ENCODE results near the gene SYNDIG1. TPM values are rescaled to one million over a fixed set of nuclear protein-coding genes. Genes with fewer than 3 reads are reported as not detected.

SYNDIG1 gene
- total RNA-seq, 4 donors from 2014 or later = 0.45 TPM; not detected in 3

GRCh38 chr20:24533449-24533848 lies 64.0 kb downstream of the SYNDIG1 start:
- H3K4me3 ChIP-seq (ENCODE audit: low read depth, poor library complexity, severe bottlenecking) = no peak overlapping the region
- DNase-seq (ENCODE audit: low spot score in 2 of 2) = no peak
- WGBS, 2 donors = 87 to 95% methylated on average over 8 of the region's 8 CpGs
- intact Hi-C loops (cut with DNase I; ENCODE audit: low total_unique reads) = no loop called here
- TF ChIP-seq POLR2A (IDR thresholded peaks at IDR 0.05) (no peak), CTCF (IDR thresholded peaks at IDR 0.05) (no peak)

- 84 to 92% methylated on average over 9 of the region's 9 CpGs for WGBS, 2 donors
- intact Hi-C loops (cut with DNase I; ENCODE audit: low total_unique reads) = no loop called here
- DNase-seq (ENCODE audit: low spot score in 2 of 2) = no peak
- TF ChIP-seq POLR2A (IDR thresholded peaks at IDR 0.05) (no peak), CTCF (IDR thresholded peaks at IDR 0.05) (no peak)
- no peak overlapping the region for H3K4me3 ChIP-seq (ENCODE audit: low read depth, poor library complexity, severe bottlenecking)
Measured at GRCh38 chr20:24534282-24534681, 64.9 kb downstream of the SYNDIG1 start.

GRCh38 chr20:24535941-24536730 lies 66.7 kb downstream of the SYNDIG1 start:
- WGBS, 2 donors = 82 to 84% methylated on average over 14 of the region's 14 CpGs
- no peak overlapping the region for H3K4me3 ChIP-seq (ENCODE audit: low read depth, poor library complexity, severe bottlenecking)
- intact Hi-C loops (cut with DNase I; ENCODE audit: low total_unique reads) = no loop called here
- TF ChIP-seq POLR2A (IDR thresholded peaks at IDR 0.05) (no peak), CTCF (IDR thresholded peaks at IDR 0.05) (no peak)
- no peak for DNase-seq (ENCODE audit: low spot score in 2 of 2)

GRCh38 chr20:24537210-24537609 lies 67.8 kb downstream of the SYNDIG1 start:
- TF ChIP-seq POLR2A (IDR thresholded peaks at IDR 0.05) (no peak), CTCF (IDR thresholded peaks at IDR 0.05) (no peak)
- intact Hi-C loops (cut with DNase I; ENCODE audit: low total_unique reads) = no loop called here
- no peak overlapping the region for H3K4me3 ChIP-seq (ENCODE audit: low read depth, poor library complexity, severe bottlenecking)
- 92 to 93% methylated on average over 1 of the region's 1 CpG for WGBS, 2 donors
- DNase-seq (ENCODE audit: low spot score in 2 of 2) = no peak

- intact Hi-C loops (cut with DNase I; ENCODE audit: low total_unique reads) = no loop called here
- no peak for TF ChIP-seq POLR2A (IDR thresholded peaks at IDR 0.05)
- no peak for TF ChIP-seq CTCF (IDR thresholded peaks at IDR 0.05)
- WGBS, 2 donors = 71 to 77% methylated on average over 3 of the region's 3 CpGs
- no peak overlapping the region for H3K4me3 ChIP-seq (ENCODE audit: low read depth, poor library complexity, severe bottlenecking)
- no peak for DNase-seq (ENCODE audit: low spot score in 2 of 2)
Measured at GRCh38 chr20:24542721-24543120, 73.3 kb downstream of the SYNDIG1 start.

GRCh38 chr20:24543168-24543567 lies 73.7 kb downstream of the SYNDIG1 start:
- no peak overlapping the region for H3K4me3 ChIP-seq (ENCODE audit: low read depth, poor library complexity, severe bottlenecking)
- no peak for TF ChIP-seq POLR2A (IDR thresholded peaks at IDR 0.05)
- no peak for TF ChIP-seq CTCF (IDR thresholded peaks at IDR 0.05)
- intact Hi-C loops (cut with DNase I; ENCODE audit: low total_unique reads) = no loop called here
- DNase-seq (ENCODE audit: low spot score in 2 of 2) = no peak
- 84 to 93% methylated on average over 8 to 19 of the region's 19 CpGs for WGBS, 2 donors

Data from lower leg skin (tissue), 4 donors.